HG02852 (cell line): Measurements from ENCODE around the gene ADAMTS17.
"Not testable (repeated sequence)": the region's sequence is repeated elsewhere in the genome, so short reads cannot be mapped to it uniquely, and the experiment has no call there.

Experiments used
- ATAC-seq: cut with Tn5 transposase; IDR thresholded peaks from one replicate; pipeline ENCODE4 v1.9.1; 2021; ENCODE audit warnings: mild to moderate bottlenecking, moderate library complexity; ENCODE audit not compliant: unreplicated experiment

Gene ADAMTS17

GRCh38 chr15:100096248-100096600, 245.6 kb downstream of the ADAMTS17 start:
- no peak for ATAC-seq

- ATAC-seq, result no peak
These were observed 246.1 kb downstream of the ADAMTS17 start for GRCh38 chr15:100095541-100096247.

GRCh38 chr15:100094127-100094510, 247.7 kb downstream of the ADAMTS17 start:
- no peak for ATAC-seq

GRCh38 chr15:100093211-100094126, 248.3 kb downstream of the ADAMTS17 start:
- no peak for ATAC-seq

GRCh38 chr15:100092034-100092433, 249.7 kb downstream of the ADAMTS17 start:
- no peak for ATAC-seq

- ATAC-seq, result no peak
These were observed 251.4 kb downstream of the ADAMTS17 start for GRCh38 chr15:100090411-100090810.

- ATAC-seq, result not testable (repeated sequence)
These were observed 257.5 kb downstream of the ADAMTS17 start for GRCh38 chr15:100084042-100084821.

- ATAC-seq, result no peak
These were observed 258.2 kb downstream of the ADAMTS17 start for GRCh38 chr15:100083572-100083971.

GRCh38 chr15:100082761-100083402, 258.9 kb downstream of the ADAMTS17 start:
- no peak for ATAC-seq

GRCh38 chr15:100081454-100081853, 260.3 kb downstream of the ADAMTS17 start:
- no peak for ATAC-seq

GRCh38 chr15:100078511-100079220, 263.1 kb downstream of the ADAMTS17 start:
- ATAC-seq, result no peak

GRCh38 chr15:100075229-100075628, 266.5 kb downstream of the ADAMTS17 start:
- no peak for ATAC-seq

- ATAC-seq, result no peak
These were observed 267.8 kb downstream of the ADAMTS17 start for GRCh38 chr15:100073982-100074381.

GRCh38 chr15:100066521-100067280, 275.1 kb downstream of the ADAMTS17 start:
- ATAC-seq, result not testable (repeated sequence)

GRCh38 chr15:100061944-100062343, 279.8 kb downstream of the ADAMTS17 start:
- no peak for ATAC-seq

GRCh38 chr15:100060276-100060926, 281.4 kb downstream of the ADAMTS17 start:
- ATAC-seq, result no peak

GRCh38 chr15:100059521-100059920, 282.3 kb downstream of the ADAMTS17 start:
- no peak for ATAC-seq

GRCh38 chr15:100059094-100059493, 282.7 kb downstream of the ADAMTS17 start:
- ATAC-seq, result no peak

- ATAC-seq, result no peak
These were observed 283.3 kb downstream of the ADAMTS17 start for GRCh38 chr15:100058458-100058857.
